HEK293 (cell line): Measurements from ENCODE around the gene CACTIN.

Source experiments
- BCL11A ChIP-seq: fragments of 450-650 bp; formaldehyde crosslinking; IDR thresholded peaks from 2 replicates; pipeline ENCODE4 v1.5.1; 2016; ENCODE audit warnings: low read depth, missing biosample characterization, missing genetic modification characterization
- GLI4 ChIP-seq: fragments of 450-650 bp; formaldehyde crosslinking; IDR thresholded peaks from 2 replicates; pipeline ENCODE4 v1.5.1; 2016; ENCODE audit warnings: missing biosample characterization, missing genetic modification characterization
- HOXA7 ChIP-seq: sonication (generic); formaldehyde crosslinking; IDR thresholded peaks from 2 replicates; pipeline ENCODE4 v1.8.1; 2022; ENCODE audit warnings: missing genetic modification reagents, borderline replicate concordance
- KLF7 ChIP-seq: fragments of 450-650 bp; formaldehyde crosslinking; IDR thresholded peaks from 2 replicates; pipeline ENCODE4 v1.5.1; 2016; ENCODE audit warnings: missing biosample characterization, missing genetic modification characterization, borderline replicate concordance
- MYNN ChIP-seq: fragments of 450-650 bp; formaldehyde crosslinking; IDR thresholded peaks from 2 replicates; pipeline ENCODE4 v1.5.1; 2016; ENCODE audit warnings: missing biosample characterization, missing genetic modification characterization, borderline replicate concordance
- ZBTB48 ChIP-seq: fragments of 450-650 bp; formaldehyde crosslinking; IDR thresholded peaks from 2 replicates; pipeline ENCODE4 v1.5.1; 2016; ENCODE audit warnings: missing biosample characterization, missing genetic modification characterization
- ZNF24 ChIP-seq: fragments of 450-650 bp; formaldehyde crosslinking; IDR thresholded peaks from 2 replicates; pipeline ENCODE4 v1.5.1; 2016; ENCODE audit warnings: missing biosample characterization, missing genetic modification characterization
- ZNF274 ChIP-seq, 2 experiments: fragments of 200-500 bp in 1 of 2; fragments of 450-650 bp in 1 of 2; sonication (Bioruptor generic) in 1 of 2; formaldehyde crosslinking in 1 of 2; IDR thresholded peaks; 2 replicates each; pipeline versions ENCODE4 v1.5.1 to v1.6.1; 2014 to 2016; ENCODE audit warnings: borderline replicate concordance in 1 of 2, inconsistent platforms in 1 of 2, low read length in 1 of 2, missing biosample characterization in 1 of 2, missing genetic modification characterization in 1 of 2
- ZNF416 ChIP-seq: fragments of 450-650 bp; formaldehyde crosslinking; IDR thresholded peaks from 2 replicates; pipeline ENCODE4 v1.5.1; 2016; ENCODE audit warnings: missing biosample characterization, missing genetic modification characterization
- ZNF560 ChIP-seq: fragments of 450-650 bp; formaldehyde crosslinking; IDR thresholded peaks from 2 replicates; pipeline ENCODE4 v1.5.1; 2017; ENCODE audit warnings: missing biosample characterization, missing genetic modification characterization, borderline replicate concordance
- TF ChIP-seq, protein P1 (sequence below): fragments of 450-650 bp; formaldehyde crosslinking; IDR thresholded peaks from 2 replicates; pipeline ENCODE4 v1.5.1; 2016; ENCODE audit warnings: missing biosample characterization, missing genetic modification characterization

DNA sequence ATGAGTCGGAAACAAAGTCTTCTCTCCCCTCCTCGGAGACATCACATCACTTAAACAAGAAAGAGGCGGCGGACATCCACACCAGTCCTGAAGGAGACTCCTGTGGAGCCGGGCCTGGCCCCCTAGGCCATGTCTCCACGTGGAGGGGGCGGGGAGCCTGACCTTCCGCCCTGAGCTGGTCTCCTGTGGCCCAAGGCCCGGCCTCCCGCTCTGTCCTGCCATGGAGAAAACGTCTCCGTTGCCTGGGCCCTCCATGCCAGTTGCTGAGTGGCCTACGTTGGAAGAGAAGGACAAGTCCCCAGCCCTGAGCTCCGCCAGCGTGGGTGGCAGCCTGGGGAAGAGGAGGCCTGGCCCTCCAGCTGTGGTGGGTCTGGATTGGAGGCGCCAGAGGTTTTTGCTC lies 5.5 kb upstream of the CACTIN start:
- no peak for TF ChIP-seq ZNF274 (IDR thresholded peaks at IDR 0.05; ENCODE audit: low read length)
- no peak for TF ChIP-seq ZNF274 (tag by site-specific recombination; IDR thresholded peaks at IDR 0.05; ENCODE audit: borderline replicate concordance)
- TF ChIP-seq, protein P1, sequence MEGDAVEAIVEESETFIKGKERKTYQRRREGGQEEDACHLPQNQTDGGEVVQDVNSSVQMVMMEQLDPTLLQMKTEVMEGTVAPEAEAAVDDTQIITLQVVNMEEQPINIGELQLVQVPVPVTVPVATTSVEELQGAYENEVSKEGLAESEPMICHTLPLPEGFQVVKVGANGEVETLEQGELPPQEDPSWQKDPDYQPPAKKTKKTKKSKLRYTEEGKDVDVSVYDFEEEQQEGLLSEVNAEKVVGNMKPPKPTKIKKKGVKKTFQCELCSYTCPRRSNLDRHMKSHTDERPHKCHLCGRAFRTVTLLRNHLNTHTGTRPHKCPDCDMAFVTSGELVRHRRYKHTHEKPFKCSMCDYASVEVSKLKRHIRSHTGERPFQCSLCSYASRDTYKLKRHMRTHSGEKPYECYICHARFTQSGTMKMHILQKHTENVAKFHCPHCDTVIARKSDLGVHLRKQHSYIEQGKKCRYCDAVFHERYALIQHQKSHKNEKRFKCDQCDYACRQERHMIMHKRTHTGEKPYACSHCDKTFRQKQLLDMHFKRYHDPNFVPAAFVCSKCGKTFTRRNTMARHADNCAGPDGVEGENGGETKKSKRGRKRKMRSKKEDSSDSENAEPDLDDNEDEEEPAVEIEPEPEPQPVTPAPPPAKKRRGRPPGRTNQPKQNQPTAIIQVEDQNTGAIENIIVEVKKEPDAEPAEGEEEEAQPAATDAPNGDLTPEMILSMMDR (tag by site-specific recombination) = no peak
- TF ChIP-seq GLI4 (tag by site-specific recombination) = no peak
- no peak for TF ChIP-seq KLF7 (tag by site-specific recombination)
- TF ChIP-seq ZNF560 (tag by site-specific recombination) = no peak
- no peak for TF ChIP-seq BCL11A
- TF ChIP-seq ZNF416 = no peak
- no peak for TF ChIP-seq MYNN (tag by site-specific recombination)
- no peak for TF ChIP-seq ZNF24
- no peak for TF ChIP-seq ZBTB48 (tag by site-specific recombination)
- TF ChIP-seq HOXA7 (CRISPR knock-in tag) = no peak
